ENCODE results near the gene NAA20. TPM values are rescaled to one million over a fixed set of nuclear protein-coding genes. Genes with fewer than 3 reads are reported as not detected.

Gene NAA20
- total RNA-seq, 4 donors from 2014 or later = 13.3 to 20.9 (median 15.4) TPM

DNA sequence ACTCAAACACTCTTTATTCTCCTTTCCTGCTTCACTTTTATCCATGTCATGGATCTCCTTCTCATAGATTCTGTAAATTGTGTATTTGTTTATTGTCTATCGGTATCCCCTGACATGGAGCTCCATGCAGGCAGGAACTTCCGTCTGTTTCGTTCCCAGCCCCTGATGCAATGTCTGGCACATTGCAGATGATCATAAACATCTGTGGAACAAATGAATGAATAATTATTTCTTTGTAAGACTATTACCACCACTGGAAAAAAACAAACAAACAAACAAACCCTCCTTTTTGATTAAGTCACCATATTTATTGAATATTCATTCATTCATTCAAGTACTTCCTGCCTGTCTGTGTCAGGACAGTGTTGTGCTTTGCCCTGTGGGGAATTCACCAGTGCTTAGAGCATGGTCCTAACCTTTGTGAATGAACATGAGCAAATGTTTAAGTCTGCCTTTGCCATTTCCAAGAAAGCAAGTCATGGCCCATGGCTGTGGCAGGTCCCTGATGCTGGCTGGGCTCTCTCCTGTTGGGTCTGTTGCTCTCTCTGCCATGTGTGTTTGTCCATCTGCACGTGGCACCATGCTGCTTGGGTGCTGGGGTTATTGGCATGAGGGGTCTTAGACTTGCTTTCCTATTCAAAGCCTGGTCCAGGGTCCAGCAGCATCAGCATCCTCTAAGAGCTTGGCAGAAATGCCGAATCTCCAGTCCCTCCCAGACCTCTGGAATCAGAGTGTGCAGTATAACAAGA lies 47.5 kb upstream of the NAA20 start:
- DNase-seq = no peak
- Histone ChIP-seq H3K27ac (no peak overlapping the region), H3K4me3 (no peak overlapping the region), H3K36me3 (peaks cover 0 to 81% (median 0%) of the 10 kb centered on the region in 3 donors), H3K9me3 (no peaks in the 10 kb centered on the region), H3K27me3 (no peaks in the 10 kb centered on the region), H3K4me1 (peaks cover 0 to 16% (median 0%) of the 10 kb centered on the region in 4 donors)
- TF ChIP-seq POLR2A (IDR thresholded peaks at IDR 0.05) = no peak
- TF ChIP-seq, protein P1, sequence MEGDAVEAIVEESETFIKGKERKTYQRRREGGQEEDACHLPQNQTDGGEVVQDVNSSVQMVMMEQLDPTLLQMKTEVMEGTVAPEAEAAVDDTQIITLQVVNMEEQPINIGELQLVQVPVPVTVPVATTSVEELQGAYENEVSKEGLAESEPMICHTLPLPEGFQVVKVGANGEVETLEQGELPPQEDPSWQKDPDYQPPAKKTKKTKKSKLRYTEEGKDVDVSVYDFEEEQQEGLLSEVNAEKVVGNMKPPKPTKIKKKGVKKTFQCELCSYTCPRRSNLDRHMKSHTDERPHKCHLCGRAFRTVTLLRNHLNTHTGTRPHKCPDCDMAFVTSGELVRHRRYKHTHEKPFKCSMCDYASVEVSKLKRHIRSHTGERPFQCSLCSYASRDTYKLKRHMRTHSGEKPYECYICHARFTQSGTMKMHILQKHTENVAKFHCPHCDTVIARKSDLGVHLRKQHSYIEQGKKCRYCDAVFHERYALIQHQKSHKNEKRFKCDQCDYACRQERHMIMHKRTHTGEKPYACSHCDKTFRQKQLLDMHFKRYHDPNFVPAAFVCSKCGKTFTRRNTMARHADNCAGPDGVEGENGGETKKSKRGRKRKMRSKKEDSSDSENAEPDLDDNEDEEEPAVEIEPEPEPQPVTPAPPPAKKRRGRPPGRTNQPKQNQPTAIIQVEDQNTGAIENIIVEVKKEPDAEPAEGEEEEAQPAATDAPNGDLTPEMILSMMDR (IDR thresholded peaks at IDR 0.05) = no peak

DNA sequence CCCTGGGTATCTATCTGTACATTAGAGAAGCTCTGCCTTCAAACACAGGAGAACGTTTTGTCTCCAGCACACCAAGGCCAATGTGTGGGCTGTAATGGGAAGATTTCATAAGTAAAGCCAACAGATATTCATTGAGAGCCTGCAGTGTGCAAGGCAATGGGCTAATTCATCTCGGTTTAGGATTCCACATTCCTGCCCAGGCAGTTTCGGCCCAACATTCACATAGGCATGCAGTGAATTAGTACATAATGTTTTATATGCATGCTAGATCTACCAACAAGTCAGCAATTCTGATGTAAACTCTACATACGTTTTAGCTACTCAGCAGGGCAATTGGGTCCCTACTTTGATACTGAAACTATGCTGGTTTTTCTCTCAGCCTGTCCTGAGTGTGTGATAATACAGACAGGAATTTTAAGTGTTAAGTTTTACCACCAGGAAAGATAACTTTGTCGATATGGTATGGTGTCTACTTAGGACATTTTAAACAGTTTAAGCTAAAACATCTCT lies 46.9 kb upstream of the NAA20 start:
- H3K4me1 ChIP-seq = peaks cover 0 to 16% (median 0%) of the 10 kb centered on the region in 4 donors
- TF ChIP-seq, protein P1 (IDR thresholded peaks at IDR 0.05) = no peak
- TF ChIP-seq POLR2A (IDR thresholded peaks at IDR 0.05) = no peak
- no peaks in the 10 kb centered on the region for H3K9me3 ChIP-seq
- H3K36me3 ChIP-seq = peaks cover 0 to 78% (median 0%) of the 10 kb centered on the region in 3 donors
- DNase-seq = no peak
- H3K27me3 ChIP-seq = no peaks in the 10 kb centered on the region
- no peak overlapping the region for H3K4me3 ChIP-seq
- no peak overlapping the region for H3K27ac ChIP-seq

- peaks cover 0 to 16% (median 0%) of the 10 kb centered on the region in 4 donors for H3K4me1 ChIP-seq
- no peaks in the 10 kb centered on the region for H3K27me3 ChIP-seq
- H3K4me3 ChIP-seq = no peak overlapping the region
- peaks cover 0 to 79% (median 0%) of the 10 kb centered on the region in 3 donors for H3K36me3 ChIP-seq
- no peak for DNase-seq
- TF ChIP-seq, protein P1 (IDR thresholded peaks at IDR 0.05) = no peak
- no peak for TF ChIP-seq POLR2A (IDR thresholded peaks at IDR 0.05)
- H3K27ac ChIP-seq = no peak overlapping the region
- no peaks in the 10 kb centered on the region for H3K9me3 ChIP-seq
These were observed 46.0 kb upstream of the NAA20 start for GRCh38 chr20:19971116-19971515.

- peak overlapping the region; percentile 59 to 87 (median 70) for H3K27ac ChIP-seq
- no peaks in the 10 kb centered on the region for H3K27me3 ChIP-seq
- peak overlapping the region in 1 of 4 donors; percentile 51 for H3K4me3 ChIP-seq
- peaks cover 0 to 57% (median 0%) of the 10 kb centered on the region in 3 donors for H3K36me3 ChIP-seq
- H3K4me1 ChIP-seq = peaks cover 0 to 16% (median 0%) of the 10 kb centered on the region in 4 donors
- no peaks in the 10 kb centered on the region for H3K9me3 ChIP-seq
- peak in 2 of 3 donors; percentile 26 to 71 for DNase-seq
- TF ChIP-seq, protein P1 (IDR thresholded peaks at IDR 0.05) = no peak
- no peak for TF ChIP-seq POLR2A (IDR thresholded peaks at IDR 0.05)
These were observed 43.1 kb upstream of the NAA20 start for GRCh38 chr20:19973961-19974629.

GRCh38 chr20:19974630-19975435 lies 42.3 kb upstream of the NAA20 start:
- Histone ChIP-seq H3K4me3 (peak overlapping the region; percentile 16 to 51 (median 30)), H3K27ac (peak overlapping the region; percentile 59 to 87 (median 70)), H3K36me3 (peaks cover 0 to 51% (median 0%) of the 10 kb centered on the region in 3 donors), H3K27me3 (no peaks in the 10 kb centered on the region), H3K9me3 (no peaks in the 10 kb centered on the region), H3K4me1 (peaks cover 0 to 16% (median 0%) of the 10 kb centered on the region in 4 donors)
- DNase-seq = peak in 2 of 3 donors; percentile 60 to 68
- TF ChIP-seq POLR2A (IDR thresholded peaks at IDR 0.05) = no peak
- TF ChIP-seq, protein P1 (IDR thresholded peaks at IDR 0.05) = no peak

Data from Peyer's patch (tissue), 4 donors.